Fibroblast of lung (primary cell): ENCODE data around the gene UBE4B.

Source experiments
- EZH2 ChIP-seq: IDR thresholded peaks from 2 replicates; pipeline ENCODE4 v1.5.1; 2012; ENCODE audit warnings: low read length, control low read depth, mild to moderate bottlenecking; ENCODE audit errors: missing control alignments
- TF ChIP-seq, protein P1 (sequence below), 2 donors: IDR thresholded peaks in 1 of 2; conservative IDR thresholded peaks in 1 of 2; 1 replicate in 1 of 2; 2 replicates in 1 of 2; pipeline ENCODE4 v1.5.1; 2011 to 2012; ENCODE audit warnings: low read length in 2 of 2, control low read depth in 1 of 2, inconsistent platforms in 1 of 2, low read depth in 1 of 2, mild to moderate bottlenecking in 1 of 2

- TF ChIP-seq, protein P1, sequence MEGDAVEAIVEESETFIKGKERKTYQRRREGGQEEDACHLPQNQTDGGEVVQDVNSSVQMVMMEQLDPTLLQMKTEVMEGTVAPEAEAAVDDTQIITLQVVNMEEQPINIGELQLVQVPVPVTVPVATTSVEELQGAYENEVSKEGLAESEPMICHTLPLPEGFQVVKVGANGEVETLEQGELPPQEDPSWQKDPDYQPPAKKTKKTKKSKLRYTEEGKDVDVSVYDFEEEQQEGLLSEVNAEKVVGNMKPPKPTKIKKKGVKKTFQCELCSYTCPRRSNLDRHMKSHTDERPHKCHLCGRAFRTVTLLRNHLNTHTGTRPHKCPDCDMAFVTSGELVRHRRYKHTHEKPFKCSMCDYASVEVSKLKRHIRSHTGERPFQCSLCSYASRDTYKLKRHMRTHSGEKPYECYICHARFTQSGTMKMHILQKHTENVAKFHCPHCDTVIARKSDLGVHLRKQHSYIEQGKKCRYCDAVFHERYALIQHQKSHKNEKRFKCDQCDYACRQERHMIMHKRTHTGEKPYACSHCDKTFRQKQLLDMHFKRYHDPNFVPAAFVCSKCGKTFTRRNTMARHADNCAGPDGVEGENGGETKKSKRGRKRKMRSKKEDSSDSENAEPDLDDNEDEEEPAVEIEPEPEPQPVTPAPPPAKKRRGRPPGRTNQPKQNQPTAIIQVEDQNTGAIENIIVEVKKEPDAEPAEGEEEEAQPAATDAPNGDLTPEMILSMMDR (conservative IDR thresholded peaks at IDR 0.05 in 1 of 2, IDR thresholded peaks at IDR 0.05 in 1 of 2; ENCODE audit: low read depth in 1 of 2, low read length in 2 of 2): no peak
- no peak for TF ChIP-seq EZH2
Observed at GRCh38 chr1:10074852-10075730, 42.3 kb downstream of the UBE4B start.
